OCI-LY3 (cell line): ENCODE data around the gene IGIP.

Source experiments
- H2AFZ ChIP-seq: fragments of 200-600, 300-600 bp; shearing (Covaris generic); 2 replicates; pipeline ENCODE4 v1.6.0; 2014; ENCODE audit warnings: antibody characterized with exemption, low read depth, low read length
- H3K27ac ChIP-seq: fragments of 200-600, 300-600 bp; sonication (generic); 2 replicates; pipeline ENCODE4 v1.5.1; 2014; ENCODE audit warnings: mild to moderate bottlenecking, low read length, moderate library complexity, mixed read lengths
- H3K27me3 ChIP-seq: fragments of 200-600, 300-600 bp; sonication (generic); 2 replicates; pipeline ENCODE4 v1.6.1; 2014; ENCODE audit warnings: low read depth, low read length, mixed read lengths
- H3K36me3 ChIP-seq: fragments of 200-600, 300-600 bp; sonication (generic); replicated peaks from 2 replicates; pipeline ENCODE3; 2014; ENCODE audit warnings: low read depth, low read length, mixed read lengths
- H3K4me1 ChIP-seq: fragments of 300-600, 200-600 bp; sonication (generic); 2 replicates; pipeline ENCODE4 v1.6.1; 2014; ENCODE audit warnings: low read length, mixed read lengths
- H3K4me2 ChIP-seq: fragments of 200-600, 300-600 bp; sonication (generic); 2 replicates; pipeline ENCODE4 v1.6.1; 2014; ENCODE audit warnings: low read length, mixed read lengths
- H3K4me3 ChIP-seq: fragments of 300-600, 200-600 bp; sonication (generic); 2 replicates; pipeline ENCODE4 v1.5.1; 2014; ENCODE audit warnings: antibody characterized with exemption, mild to moderate bottlenecking, low read length, moderate library complexity
- H3K79me2 ChIP-seq: fragments of 300-600, 200-600 bp; shearing (Covaris generic); 2 replicates; pipeline ENCODE4 v1.6.1; 2014; ENCODE audit warnings: mild to moderate bottlenecking, low read length, mixed read lengths
- H3K9ac ChIP-seq: fragments of 300-600, 200-600 bp; shearing (Covaris generic); 2 replicates; pipeline ENCODE4 v1.6.0; 2014; ENCODE audit warnings: mild to moderate bottlenecking, low read length, moderate library complexity
- H3K9me3 ChIP-seq: fragments of 200-600, 300-600 bp; shearing (Covaris generic); 2 replicates; pipeline ENCODE4 v1.6.1; 2014; ENCODE audit warnings: low read length, mixed read lengths; ENCODE audit not compliant: insufficient read depth
- H4K20me1 ChIP-seq: fragments of 200-600, 300-600 bp; sonication (generic); 2 replicates; pipeline ENCODE4 v1.6.1; 2016; ENCODE audit warnings: low read length, mixed read lengths; ENCODE audit not compliant: insufficient read depth
- EZH2phosphoT487 ChIP-seq: fragments of 200-600 bp; shearing (Covaris generic); IDR thresholded peaks from 2 replicates; pipeline ENCODE4 v1.6.1; 2018; ENCODE audit warnings: antibody characterized with exemption, mixed run types, low read depth
- TF ChIP-seq, protein P1 (sequence below): fragments of 200-600, 300-600 bp; sonication (generic); IDR thresholded peaks from 2 replicates; pipeline ENCODE4 v1.5.1; 2014; ENCODE audit warnings: antibody characterized with exemption, low read length, low read depth

The IGIP gene

DNA sequence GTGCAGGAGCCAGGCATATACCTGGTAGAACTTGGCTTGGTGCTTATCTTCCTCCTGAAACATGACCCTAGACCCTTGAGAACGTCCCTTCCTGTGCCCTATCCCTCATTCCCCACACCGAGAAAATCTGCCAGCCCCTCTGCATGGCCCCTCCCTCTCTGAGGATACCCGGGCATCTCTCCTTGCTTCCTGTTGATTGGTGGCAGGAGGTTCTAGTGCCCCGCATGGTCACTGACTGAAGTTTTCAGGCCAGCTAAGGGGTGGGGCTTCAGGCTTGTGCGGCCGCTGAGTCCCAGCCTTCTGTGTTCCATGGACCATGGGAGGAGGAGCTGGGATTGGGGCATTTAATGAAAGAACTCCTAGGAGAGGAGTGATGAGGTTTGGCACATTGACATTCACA, 22.8 kb downstream of the IGIP start:
- H3K9me3 ChIP-seq: no peaks in the 10 kb centered on the region
- no peak overlapping the region for H3K4me3 ChIP-seq
- no peaks in the 10 kb centered on the region for H3K79me2 ChIP-seq
- H2AFZ ChIP-seq: no peak overlapping the region
- TF ChIP-seq, protein P1, sequence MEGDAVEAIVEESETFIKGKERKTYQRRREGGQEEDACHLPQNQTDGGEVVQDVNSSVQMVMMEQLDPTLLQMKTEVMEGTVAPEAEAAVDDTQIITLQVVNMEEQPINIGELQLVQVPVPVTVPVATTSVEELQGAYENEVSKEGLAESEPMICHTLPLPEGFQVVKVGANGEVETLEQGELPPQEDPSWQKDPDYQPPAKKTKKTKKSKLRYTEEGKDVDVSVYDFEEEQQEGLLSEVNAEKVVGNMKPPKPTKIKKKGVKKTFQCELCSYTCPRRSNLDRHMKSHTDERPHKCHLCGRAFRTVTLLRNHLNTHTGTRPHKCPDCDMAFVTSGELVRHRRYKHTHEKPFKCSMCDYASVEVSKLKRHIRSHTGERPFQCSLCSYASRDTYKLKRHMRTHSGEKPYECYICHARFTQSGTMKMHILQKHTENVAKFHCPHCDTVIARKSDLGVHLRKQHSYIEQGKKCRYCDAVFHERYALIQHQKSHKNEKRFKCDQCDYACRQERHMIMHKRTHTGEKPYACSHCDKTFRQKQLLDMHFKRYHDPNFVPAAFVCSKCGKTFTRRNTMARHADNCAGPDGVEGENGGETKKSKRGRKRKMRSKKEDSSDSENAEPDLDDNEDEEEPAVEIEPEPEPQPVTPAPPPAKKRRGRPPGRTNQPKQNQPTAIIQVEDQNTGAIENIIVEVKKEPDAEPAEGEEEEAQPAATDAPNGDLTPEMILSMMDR: no peak
- H3K9ac ChIP-seq: no peak overlapping the region
- H4K20me1 ChIP-seq: no peaks in the 10 kb centered on the region
- no peak overlapping the region for H3K4me2 ChIP-seq
- peaks cover 3% of the 10 kb centered on the region; the same call in 1 of the 2 replicates for H3K4me1 ChIP-seq
- no peaks in the 10 kb centered on the region for H3K27me3 ChIP-seq
- H3K36me3 ChIP-seq: no peaks in the 10 kb centered on the region
- H3K27ac ChIP-seq: no peak overlapping the region

DNA sequence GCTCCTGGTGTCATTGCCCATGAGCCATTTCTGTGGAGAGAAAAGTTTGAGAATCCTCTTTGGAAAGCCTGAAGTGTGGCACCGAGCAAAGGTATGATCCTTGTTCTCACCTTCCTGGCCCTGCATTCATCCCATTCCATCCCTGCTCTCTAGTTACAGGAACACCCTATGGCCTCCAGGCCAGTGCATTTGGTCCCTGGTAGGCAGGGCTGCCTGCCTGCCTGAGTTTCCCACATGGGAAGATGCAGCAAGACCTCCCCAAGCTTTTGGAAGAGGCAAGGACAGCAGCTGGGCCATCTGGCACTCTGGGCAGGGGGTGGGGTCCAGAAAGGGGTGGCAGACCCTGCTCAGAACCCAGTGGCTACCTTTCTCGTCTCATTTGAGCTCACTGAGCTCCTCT, 24.5 kb downstream of the IGIP start:
- Histone ChIP-seq H3K9ac (no peak overlapping the region), H3K4me1 (no peaks in the 10 kb centered on the region), H3K4me3 (no peak overlapping the region), H3K27me3 (no peaks in the 10 kb centered on the region), H4K20me1 (no peaks in the 10 kb centered on the region), H2AFZ (no peak overlapping the region), H3K9me3 (no peaks in the 10 kb centered on the region), H3K27ac (no peak overlapping the region), H3K4me2 (no peak overlapping the region), H3K36me3 (no peaks in the 10 kb centered on the region), H3K79me2 (no peaks in the 10 kb centered on the region)
- TF ChIP-seq, protein P1: no peak

DNA sequence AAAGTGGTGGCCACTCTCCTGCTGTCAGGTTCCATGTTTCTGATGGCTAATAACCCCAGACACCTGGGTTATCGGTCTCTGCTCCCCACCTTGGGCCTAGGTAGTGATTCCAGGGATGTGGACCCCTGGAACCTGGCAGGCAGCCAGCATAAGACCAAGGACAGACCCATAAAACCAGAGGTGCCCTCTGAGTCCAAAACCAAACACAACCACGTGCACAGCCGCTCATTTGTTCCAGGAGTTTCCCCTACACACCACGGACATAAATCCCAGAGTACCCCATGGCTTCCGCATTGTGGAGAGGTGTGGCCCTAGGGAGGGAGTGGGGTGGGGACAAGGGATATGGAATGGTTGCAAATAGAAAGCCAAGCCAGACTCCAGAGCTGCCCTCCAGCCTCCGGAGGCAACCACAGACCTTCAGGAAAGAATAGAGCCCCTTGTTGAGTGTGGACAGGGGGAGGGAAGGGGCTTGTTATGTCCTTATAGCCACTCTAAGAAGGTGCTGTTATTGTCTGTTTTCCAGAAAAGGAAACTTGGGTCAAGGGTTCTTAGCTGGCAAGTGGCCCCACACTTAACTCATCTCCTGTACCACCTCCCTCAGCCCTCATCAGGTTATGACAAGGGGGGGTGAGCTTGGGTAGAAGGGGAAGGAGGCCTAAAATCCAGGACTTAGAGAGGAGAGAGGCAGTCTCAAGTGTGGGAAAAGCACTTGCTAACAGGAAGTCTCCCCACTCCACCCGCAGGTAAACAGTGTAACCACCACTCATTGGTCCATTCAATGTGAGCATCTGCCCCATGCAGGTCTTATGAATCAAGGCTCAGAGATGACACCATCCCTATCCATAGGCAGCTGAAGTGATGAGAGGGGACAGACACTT, 25.6 kb downstream of the IGIP start:
- Histone ChIP-seq H3K27ac (no peak overlapping the region), H3K79me2 (no peaks in the 10 kb centered on the region), H3K4me1 (no peaks in the 10 kb centered on the region), H3K9ac (no peak overlapping the region), H3K36me3 (no peaks in the 10 kb centered on the region), H2AFZ (no peak overlapping the region), H3K4me3 (no peak overlapping the region), H4K20me1 (no peaks in the 10 kb centered on the region), H3K4me2 (no peak overlapping the region), H3K9me3 (no peaks in the 10 kb centered on the region), H3K27me3 (no peaks in the 10 kb centered on the region)
- no peak for TF ChIP-seq EZH2phosphoT487
- TF ChIP-seq, protein P1: no peak

DNA sequence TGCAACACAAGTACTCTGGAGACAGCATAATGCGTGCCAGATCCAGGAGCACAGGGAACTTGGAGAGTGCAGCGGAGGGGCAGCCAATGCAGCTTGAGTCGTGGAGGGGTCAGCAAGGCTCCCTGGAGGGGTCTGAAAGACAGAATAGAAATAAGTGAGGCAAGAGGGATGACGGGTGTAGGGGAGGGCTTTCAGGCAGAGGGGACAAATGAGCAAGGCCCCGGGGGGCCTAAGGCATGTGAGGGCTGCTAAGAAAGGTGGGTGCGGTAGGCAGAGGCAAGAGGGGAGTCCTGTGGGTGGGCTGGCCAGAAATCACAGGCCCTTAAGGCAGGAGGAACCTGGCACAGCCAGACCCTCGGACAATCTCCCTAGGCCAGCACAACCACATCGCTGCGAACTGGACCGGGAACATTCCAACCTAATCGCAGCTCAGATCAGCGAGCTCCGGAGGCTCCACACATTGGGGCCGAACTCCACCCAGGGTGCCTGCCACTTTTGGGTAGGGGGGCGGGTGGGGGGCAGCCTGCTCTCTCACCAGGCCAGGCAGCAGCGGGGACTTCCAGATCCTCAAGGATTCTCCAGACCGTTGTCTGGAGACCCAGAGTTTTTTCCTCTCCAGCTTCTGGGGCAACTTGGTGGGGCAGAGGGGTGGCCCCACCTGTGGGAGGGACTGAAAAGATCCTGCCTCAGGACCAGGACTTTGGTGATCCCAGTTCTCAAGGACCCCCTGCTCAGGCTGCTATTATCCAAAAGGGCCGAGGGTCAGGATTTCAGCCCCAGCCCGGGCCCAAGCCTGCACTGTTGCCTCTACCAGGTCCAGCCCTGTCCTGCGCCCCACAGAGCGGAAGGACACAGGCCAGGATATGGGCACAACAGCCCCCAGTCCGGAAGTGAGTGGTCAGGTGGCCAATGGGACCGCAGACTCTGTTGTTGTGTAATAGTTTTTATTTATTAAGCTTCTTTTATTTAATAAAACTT, 26.6 kb downstream of the IGIP start:
- H3K4me3 ChIP-seq: no peak overlapping the region

More for the DNA sequence above, 26.6 kb downstream of the IGIP start:
- Histone ChIP-seq H3K27me3 (no peaks in the 10 kb centered on the region), H3K9me3 (no peaks in the 10 kb centered on the region), H3K79me2 (no peaks in the 10 kb centered on the region), H3K36me3 (no peaks in the 10 kb centered on the region), H2AFZ (no peak overlapping the region), H3K9ac (no peak overlapping the region), H3K4me2 (no peak overlapping the region), H4K20me1 (no peaks in the 10 kb centered on the region), H3K27ac (no peak overlapping the region), H3K4me1 (peaks cover 5% of the 10 kb centered on the region)
- TF ChIP-seq EZH2phosphoT487: no peak
- TF ChIP-seq, protein P1: no peak
